K562 (cell line): ENCODE measurements around the gene TIMP4. TPM values are rescaled to one million over a fixed set of nuclear protein-coding genes. Genes with fewer than 3 reads are reported as not detected.

Source experiments
- E2F8 ChIP-seq: fragments of 450-650 bp; IDR thresholded peaks from 2 replicates; pipeline ENCODE4 v1.7.1; 2018; ENCODE audit warnings: mild to moderate bottlenecking, low read depth; ENCODE audit not compliant: partially characterized antibody
- ELF4 ChIP-seq: fragments of 450-650 bp; formaldehyde crosslinking; IDR thresholded peaks from 2 replicates; pipeline ENCODE4 v1.4.0; 2022; ENCODE audit warnings: missing genetic modification characterization
- GATA2 ChIP-seq: sonication (generic); formaldehyde crosslinking; IDR thresholded peaks from 2 replicates; pipeline ENCODE4 v1.4.0; 2020; ENCODE audit warnings: mild to moderate bottlenecking, missing genetic modification reagents
- OTX1 ChIP-seq: fragments of 450-650 bp; formaldehyde crosslinking; IDR thresholded peaks from 2 replicates; pipeline ENCODE4 v1.4.0; 2022; ENCODE audit warnings: mild to moderate bottlenecking
- PTTG1 ChIP-seq: fragments of 450-650 bp; IDR thresholded peaks from 2 replicates; pipeline ENCODE4 v1.6.1; 2016; ENCODE audit warnings: low read depth, mild to moderate bottlenecking, missing genetic modification characterization, missing compliant biosample characterization
- RBM34 ChIP-seq: fragments of 200-400 bp; formaldehyde crosslinking; IDR thresholded peaks from 2 replicates; pipeline ENCODE4 v1.6.1; 2018; ENCODE audit warnings: low read length, borderline replicate concordance; ENCODE audit not compliant: insufficient read depth
- SIRT6 ChIP-seq: IDR thresholded peaks from one replicate; pipeline ENCODE4 v1.6.1; 2012; ENCODE audit warnings: low read depth, mild to moderate bottlenecking, control low read depth, inconsistent platforms, low read length, moderate library complexity
- SMARCA4 ChIP-seq: fragments of 450-650 bp; IDR thresholded peaks from 2 replicates; pipeline ENCODE4 v1.6.1; 2016
- ZBTB7A ChIP-seq: IDR thresholded peaks from 2 replicates; pipeline ENCODE4 v1.6.1; 2011; ENCODE audit warnings: low read depth, mild to moderate bottlenecking, low read length, moderate library complexity, borderline replicate concordance; ENCODE audit not compliant: control insufficient read depth
- ZNF23 ChIP-seq: fragments of 250-450 bp; sonication (Bioruptor Pico); IDR thresholded peaks from 2 replicates; pipeline ENCODE4 v1.4.0; 2020; ENCODE audit warnings: mild to moderate bottlenecking
- polyA plus RNA-seq, 8 experiments: library from polyadenylated mRNA; depleted of rRNA in 4 of 8; stranded (reverse) in 5 of 8; unstranded in 3 of 8; fragments of >200 nt; fragmentation: Nextera tagmentation in 2 of 8; fragmentation: Illumina TruSeq in 1 of 8; extraction: Ambion mirVana in 2 of 8; extraction: Trizol in 1 of 8; gene quantifications; 2 replicates each; pipeline versions ENCODE4 v1.2.1 to v1.2.3, GENCODE V29; 2011 to 2014; ENCODE audit warnings: inconsistent platforms in 1 of 8, missing spikeins in 1 of 8
- total RNA-seq, 7 experiments: library from RNA; depleted of rRNA in 6 of 7; stranded (reverse); fragments of >200 nt in 6 of 7; fragmentation: Illumina TruSeq in 2 of 7; extraction: Trizol in 2 of 7; gene quantifications; 2 replicates each; pipeline versions ENCODE4 v1.2.1 to v1.2.3, GENCODE V29; 2011 to 2021; ENCODE audit warnings: low replicate concordance in 1 of 7
- TF ChIP-seq, protein P1 (sequence below), 2 experiments: IDR thresholded peaks; 2 replicates each; pipeline ENCODE4 v1.6.1; 2012; ENCODE audit warnings: improper control_type of control experiment in 2 of 2, low read depth in 2 of 2, low read length in 2 of 2, borderline replicate concordance in 1 of 2
- TF ChIP-seq, protein P2 (sequence below): fragments of 450-650 bp; IDR thresholded peaks from 2 replicates; pipeline ENCODE4 v1.6.1; 2016; ENCODE audit warnings: borderline replicate concordance
- TF ChIP-seq, protein P3 (sequence below): fragments of 200-800 bp; sonication (Bioruptor generic); IDR thresholded peaks from 2 replicates; pipeline ENCODE4 v1.6.1; 2016; ENCODE audit warnings: missing genetic modification characterization, missing compliant biosample characterization

TIMP4 gene
- total and polyA plus RNA-seq, 9 of the 15 experiments (the other 6 are each of a cell fraction or from before 2014, with no cell fraction given), result 0.03 to 0.07 TPM; not detected in 7

DNA sequence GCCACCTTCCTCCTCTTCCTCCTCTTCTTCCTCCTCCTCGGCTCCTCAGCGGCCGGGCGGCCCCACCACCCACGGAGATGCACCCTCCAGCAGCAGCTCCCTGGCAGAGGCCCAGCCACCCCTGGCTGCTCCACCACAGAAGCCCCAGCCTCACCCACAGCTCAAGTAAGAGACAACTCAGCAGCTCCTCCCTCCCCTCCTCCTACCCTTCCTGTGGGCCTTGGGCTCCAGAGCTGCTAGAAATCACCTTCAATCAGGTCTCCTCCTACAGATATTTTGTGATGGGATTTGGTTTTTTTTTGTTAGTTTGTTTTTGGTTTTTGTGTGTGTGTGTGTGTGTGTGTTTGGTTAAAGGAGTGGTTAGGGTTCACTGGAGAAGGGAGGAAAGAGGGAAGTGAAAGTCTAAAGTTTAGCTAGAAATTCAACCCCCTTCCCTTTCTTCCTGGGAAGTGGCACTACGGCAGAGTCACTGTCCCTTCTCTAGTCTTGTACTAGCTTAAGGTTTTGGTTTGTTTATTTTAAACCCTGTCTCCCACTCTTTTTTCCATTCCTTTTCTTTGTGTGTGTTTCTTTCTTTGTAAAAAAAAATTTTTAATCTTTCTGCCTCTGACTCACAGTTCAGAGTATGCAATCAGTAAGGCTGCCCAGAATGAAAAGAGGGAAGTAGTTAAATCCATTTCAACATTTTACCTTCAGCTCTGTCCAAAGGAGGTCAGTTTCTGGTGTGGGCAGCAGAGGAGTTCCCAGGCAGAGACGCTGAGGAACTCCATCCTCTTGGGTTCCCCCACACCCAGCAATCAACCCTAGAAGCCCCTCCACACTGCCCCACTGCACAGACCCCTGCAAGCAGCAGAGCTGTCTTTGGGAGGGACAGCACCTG, 29.0 kb upstream of the TIMP4 start (continued):
- no peak for TF ChIP-seq PTTG1
- TF ChIP-seq ELF4, result peak; percentile 62; the same call in 1 of the 2 replicates
- TF ChIP-seq, protein P1, sequence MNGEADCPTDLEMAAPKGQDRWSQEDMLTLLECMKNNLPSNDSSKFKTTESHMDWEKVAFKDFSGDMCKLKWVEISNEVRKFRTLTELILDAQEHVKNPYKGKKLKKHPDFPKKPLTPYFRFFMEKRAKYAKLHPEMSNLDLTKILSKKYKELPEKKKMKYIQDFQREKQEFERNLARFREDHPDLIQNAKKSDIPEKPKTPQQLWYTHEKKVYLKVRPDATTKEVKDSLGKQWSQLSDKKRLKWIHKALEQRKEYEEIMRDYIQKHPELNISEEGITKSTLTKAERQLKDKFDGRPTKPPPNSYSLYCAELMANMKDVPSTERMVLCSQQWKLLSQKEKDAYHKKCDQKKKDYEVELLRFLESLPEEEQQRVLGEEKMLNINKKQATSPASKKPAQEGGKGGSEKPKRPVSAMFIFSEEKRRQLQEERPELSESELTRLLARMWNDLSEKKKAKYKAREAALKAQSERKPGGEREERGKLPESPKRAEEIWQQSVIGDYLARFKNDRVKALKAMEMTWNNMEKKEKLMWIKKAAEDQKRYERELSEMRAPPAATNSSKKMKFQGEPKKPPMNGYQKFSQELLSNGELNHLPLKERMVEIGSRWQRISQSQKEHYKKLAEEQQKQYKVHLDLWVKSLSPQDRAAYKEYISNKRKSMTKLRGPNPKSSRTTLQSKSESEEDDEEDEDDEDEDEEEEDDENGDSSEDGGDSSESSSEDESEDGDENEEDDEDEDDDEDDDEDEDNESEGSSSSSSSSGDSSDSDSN (IDR thresholded peaks at IDR 0.05; ENCODE audit: borderline replicate concordance in 1 of 2, low read depth in 2 of 2, low read length in 2 of 2), result no peak
- TF ChIP-seq, protein P2, sequence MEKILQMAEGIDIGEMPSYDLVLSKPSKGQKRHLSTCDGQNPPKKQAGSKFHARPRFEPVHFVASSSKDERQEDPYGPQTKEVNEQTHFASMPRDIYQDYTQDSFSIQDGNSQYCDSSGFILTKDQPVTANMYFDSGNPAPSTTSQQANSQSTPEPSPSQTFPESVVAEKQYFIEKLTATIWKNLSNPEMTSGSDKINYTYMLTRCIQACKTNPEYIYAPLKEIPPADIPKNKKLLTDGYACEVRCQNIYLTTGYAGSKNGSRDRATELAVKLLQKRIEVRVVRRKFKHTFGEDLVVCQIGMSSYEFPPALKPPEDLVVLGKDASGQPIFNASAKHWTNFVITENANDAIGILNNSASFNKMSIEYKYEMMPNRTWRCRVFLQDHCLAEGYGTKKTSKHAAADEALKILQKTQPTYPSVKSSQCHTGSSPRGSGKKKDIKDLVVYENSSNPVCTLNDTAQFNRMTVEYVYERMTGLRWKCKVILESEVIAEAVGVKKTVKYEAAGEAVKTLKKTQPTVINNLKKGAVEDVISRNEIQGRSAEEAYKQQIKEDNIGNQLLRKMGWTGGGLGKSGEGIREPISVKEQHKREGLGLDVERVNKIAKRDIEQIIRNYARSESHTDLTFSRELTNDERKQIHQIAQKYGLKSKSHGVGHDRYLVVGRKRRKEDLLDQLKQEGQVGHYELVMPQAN, result no peak
- no peak for TF ChIP-seq GATA2
- TF ChIP-seq ZNF23 (CRISPR knock-in tag), result no peak
- TF ChIP-seq SIRT6, result no peak
- no peak for TF ChIP-seq SMARCA4
- no peak for TF ChIP-seq RBM34
- TF ChIP-seq OTX1 (CRISPR knock-in tag), result peak; percentile 63; the same call in 1 of the 2 replicates
- TF ChIP-seq ZBTB7A, result no peak
- TF ChIP-seq E2F8, result no peak
- TF ChIP-seq, protein P3, sequence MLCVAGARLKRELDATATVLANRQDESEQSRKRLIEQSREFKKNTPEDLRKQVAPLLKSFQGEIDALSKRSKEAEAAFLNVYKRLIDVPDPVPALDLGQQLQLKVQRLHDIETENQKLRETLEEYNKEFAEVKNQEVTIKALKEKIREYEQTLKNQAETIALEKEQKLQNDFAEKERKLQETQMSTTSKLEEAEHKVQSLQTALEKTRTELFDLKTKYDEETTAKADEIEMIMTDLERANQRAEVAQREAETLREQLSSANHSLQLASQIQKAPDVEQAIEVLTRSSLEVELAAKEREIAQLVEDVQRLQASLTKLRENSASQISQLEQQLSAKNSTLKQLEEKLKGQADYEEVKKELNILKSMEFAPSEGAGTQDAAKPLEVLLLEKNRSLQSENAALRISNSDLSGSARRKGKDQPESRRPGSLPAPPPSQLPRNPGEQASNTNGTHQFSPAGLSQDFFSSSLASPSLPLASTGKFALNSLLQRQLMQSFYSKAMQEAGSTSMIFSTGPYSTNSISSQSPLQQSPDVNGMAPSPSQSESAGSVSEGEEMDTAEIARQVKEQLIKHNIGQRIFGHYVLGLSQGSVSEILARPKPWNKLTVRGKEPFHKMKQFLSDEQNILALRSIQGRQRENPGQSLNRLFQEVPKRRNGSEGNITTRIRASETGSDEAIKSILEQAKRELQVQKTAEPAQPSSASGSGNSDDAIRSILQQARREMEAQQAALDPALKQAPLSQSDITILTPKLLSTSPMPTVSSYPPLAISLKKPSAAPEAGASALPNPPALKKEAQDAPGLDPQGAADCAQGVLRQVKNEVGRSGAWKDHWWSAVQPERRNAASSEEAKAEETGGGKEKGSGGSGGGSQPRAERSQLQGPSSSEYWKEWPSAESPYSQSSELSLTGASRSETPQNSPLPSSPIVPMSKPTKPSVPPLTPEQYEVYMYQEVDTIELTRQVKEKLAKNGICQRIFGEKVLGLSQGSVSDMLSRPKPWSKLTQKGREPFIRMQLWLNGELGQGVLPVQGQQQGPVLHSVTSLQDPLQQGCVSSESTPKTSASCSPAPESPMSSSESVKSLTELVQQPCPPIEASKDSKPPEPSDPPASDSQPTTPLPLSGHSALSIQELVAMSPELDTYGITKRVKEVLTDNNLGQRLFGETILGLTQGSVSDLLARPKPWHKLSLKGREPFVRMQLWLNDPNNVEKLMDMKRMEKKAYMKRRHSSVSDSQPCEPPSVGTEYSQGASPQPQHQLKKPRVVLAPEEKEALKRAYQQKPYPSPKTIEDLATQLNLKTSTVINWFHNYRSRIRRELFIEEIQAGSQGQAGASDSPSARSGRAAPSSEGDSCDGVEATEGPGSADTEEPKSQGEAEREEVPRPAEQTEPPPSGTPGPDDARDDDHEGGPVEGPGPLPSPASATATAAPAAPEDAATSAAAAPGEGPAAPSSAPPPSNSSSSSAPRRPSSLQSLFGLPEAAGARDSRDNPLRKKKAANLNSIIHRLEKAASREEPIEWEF (CRISPR knock-in tag), result no peak
